ACHN (cell line): Measurements from ENCODE around the gene KRT80.
A peak's percentile ranks its signal among the peaks of the same experiment; 100 is the strongest.
"Not testable (repeated sequence)": the region's sequence is repeated elsewhere in the genome, so short reads cannot be mapped to it uniquely, and the experiment has no call there.

Experiments
- DNase-seq: peaks from one replicate; pipeline ENCODE4 v3.0.0-alpha.2; 2015
- in situ Hi-C: cut with HindIII; loops from 2 replicates; pipeline ENCODE4 v1.10.0; 2017; ENCODE audit warnings: low sequenced_read_pairs, low pct_ligation_motif_present, low pct_unique_long_range_greater_than_20kb

The KRT80 gene

DNA sequence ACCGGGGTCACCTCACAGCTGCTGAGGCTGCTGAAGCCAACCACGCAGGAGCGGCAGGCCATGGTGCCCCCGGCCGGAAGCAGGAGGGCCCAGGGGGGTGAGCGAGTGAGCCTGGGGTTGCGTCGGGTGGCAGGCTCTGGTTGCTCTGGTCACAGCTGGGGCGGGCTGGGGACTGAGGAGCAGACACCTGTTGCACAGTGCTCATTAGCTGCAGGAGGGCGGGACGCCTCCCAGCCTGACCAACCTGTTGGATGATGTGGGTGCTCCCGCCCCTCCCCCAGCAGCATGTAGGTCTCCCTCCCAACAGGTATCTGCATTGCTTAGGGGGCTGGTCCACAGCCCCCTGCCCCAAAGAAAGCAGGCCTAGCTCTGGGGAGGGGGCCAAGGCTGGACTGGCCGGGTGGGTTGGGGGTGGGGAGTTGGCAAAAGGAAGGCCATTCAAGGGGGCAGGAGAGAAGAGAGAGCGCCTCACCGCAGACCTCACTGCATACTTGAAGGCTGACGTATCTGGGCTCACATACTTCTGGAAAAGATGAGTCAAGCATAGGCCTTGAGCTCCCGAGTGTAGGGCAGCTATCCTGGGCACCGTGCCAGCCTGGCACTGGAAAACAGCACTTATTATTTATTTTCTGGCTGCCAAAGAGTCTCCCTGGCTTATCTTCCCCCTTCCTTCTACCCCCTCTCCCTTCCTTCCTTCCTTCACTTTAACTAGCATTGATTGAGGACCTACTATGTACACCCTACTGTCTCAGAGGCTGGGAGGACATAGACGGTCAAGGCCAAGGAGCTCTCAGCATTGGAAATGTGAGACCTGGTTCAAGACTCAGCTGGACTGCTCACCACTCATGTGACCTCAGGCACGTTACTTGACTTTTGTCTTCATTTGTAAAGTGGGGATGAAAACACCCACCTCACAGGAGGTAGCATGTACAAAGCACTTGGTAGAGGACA, at the start of gene KRT80:
TSS of gene KRT80 (minus strand) at position 174 of the 951 bp plus-strand sequence. CDS start at position 62, 112 bp downstream.
- in situ Hi-C loops: no loop called here
- peak; percentile 100 for DNase-seq

DNA sequence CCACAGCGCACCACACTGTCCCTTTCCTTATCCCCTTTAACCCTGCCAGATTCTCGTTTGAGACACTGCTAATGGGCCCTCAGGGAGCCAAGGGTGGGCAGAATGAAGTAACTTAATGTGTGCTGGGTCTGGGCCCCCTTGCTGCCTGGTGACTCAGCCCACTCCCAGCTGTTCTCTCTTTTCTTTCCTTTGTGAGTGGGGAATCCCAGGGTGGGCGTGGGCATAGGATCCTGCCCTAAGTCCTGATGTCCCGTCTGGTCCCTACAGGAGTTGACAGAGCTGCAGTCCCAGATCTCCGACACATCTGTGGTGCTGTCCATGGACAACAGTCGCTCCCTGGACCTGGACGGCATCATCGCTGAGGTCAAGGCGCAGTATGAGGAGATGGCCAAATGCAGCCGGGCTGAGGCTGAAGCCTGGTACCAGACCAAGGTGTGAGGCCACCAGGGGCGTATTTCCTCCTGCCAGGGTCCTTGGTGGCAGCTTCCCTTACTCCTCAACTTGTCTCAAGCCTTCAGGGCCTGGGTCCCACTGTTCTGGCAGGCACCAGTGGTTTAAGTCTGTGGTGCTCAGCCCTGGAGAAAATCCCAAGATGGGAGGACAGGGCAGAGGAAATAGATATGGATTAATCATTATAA, 49.5 kb upstream of the KRT80 start:
- in situ Hi-C loops: no loop called here
- no peak for DNase-seq

DNA sequence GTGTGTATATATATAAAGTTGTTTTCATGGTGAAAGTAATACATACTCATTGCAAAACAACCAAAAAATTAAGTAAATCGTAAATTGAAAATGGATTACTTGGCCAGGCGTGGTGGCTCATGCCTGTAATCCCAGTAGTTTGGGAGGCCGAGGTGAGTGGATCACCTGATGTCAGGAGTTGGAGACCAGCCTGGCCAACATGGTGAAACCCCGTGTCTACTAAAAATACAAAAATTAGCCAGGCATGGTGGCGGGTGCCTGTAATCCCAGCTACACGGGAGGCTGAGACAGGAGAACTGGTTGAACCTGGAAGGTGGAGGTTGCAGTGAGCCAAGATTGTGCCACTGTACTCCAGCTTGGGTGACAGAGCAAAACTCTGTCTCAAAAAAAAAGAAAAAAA, 48.4 kb upstream of the KRT80 start:
- DNase-seq, in situ Hi-C loops: not testable (repeated sequence)

DNA sequence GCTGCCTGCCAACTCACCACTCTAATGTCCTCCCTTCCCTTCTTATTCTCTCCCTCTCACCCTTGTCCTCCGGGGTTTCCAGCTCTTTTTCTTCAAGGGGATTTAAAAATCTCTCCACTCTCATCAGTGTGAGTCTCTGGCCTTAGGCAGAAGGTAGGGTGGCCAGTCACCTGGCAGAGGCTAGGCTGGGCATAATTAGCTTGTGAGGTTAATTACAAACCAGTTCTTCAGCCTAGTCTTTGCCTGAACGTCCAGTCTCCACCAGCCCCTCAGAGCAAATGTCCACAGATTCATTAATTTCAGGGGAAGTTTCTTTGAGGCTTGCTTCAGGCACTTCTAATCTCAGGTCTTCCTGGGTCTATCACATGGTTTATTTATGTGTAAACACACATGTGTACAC, 48.0 kb upstream of the KRT80 start:
- no peak for DNase-seq
- in situ Hi-C loops: no loop called here

DNA sequence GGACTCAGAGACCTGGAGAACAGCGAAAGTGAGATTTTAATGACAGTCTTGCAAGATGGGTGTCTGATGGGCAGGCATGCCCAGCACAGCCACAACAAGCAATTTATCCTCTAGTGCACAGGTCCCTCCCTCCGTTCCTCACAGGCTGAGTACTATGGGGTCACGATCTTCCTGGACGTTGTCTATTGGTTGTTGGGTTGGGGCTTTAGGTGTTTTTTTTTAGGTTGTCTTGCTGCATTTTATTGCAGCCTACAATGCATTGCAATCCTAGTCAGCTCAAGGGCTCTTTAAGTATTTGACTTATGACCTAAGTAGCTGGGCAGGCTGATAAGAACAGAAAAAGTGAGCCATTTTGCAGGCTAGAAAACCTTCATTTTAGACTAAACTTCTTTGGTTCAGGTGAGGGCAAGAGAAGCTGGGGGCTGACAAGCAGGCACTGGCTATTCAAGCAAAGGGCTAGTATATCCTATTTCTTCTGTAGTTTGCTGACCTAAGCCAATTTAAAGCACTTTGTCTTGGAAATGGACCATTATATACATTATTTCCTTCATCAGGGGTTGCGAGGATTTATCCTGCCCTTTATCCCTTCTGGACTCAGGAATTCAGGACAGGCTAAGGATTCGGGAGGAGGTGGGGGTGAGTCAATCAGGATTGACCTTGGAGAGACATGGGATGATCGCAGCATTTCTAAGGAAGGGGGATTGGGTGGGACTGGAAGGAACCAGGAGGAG, 47.3 kb upstream of the KRT80 start:
- in situ Hi-C loops: no loop called here
- DNase-seq: no peak

DNA sequence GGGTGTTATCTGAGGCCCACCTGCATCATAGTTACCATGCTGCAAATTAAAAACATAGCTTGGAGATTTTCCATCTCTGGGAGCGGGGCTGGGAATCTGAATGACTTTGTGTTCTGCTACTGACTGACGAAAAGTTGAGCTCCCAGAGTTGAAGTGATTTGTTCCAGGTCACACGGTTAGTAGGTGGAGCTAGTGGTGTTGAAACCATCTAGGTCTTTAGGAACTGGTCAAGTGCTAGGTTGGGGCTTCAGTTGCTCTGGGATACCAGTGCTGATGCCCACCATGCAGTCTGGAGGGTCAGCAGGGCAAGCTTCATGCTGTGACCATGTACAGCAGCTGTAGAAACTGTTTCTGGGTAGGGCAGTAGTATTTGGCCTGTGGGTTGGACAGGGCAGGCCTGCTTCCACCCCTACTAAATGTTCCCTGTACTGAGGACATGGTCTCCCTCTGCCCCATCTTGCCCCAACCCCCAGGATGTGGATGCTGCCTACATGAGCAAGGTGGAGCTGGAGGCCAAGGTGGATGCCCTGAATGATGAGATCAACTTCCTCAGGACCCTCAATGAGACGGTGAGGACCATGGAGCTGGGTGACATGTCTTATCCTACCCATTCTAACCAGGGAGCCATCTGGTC, 46.5 kb upstream of the KRT80 start:
- in situ Hi-C loops: no loop called here
- DNase-seq: no peak

DNA sequence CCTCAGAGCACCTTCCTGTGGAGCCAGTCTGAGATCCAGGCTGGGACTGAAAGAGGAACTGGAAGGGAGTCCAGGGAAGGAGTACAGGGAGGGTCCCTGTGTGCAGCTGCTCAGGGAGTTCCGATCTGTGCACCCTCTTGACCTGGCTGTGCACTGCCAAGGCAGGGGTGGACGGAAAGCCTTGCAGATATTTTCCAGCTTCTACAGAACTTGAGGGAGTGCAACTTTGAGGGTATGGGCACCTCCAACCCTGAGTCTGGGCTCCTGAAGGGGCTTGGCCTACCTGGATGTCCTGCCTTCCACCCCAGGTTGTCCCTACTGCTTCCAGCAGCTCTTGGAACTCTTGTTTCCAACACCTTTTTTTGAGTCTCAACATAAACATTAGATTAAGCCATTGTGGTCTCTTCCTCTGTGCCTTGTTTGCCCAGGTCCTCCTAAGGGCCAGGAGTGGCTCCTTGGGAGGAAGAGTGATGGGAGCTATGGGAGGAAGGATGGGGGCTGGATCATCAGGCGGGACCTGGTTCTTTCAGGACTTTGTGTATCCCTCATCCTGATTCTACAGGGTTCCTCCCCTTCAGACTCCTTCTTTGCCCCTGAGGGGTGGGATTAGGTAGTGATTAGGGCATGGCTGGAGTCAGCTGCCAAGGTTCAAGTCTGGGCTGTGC, 44.7 kb upstream of the KRT80 start:
- in situ Hi-C loops: no loop called here
- no peak for DNase-seq

DNA sequence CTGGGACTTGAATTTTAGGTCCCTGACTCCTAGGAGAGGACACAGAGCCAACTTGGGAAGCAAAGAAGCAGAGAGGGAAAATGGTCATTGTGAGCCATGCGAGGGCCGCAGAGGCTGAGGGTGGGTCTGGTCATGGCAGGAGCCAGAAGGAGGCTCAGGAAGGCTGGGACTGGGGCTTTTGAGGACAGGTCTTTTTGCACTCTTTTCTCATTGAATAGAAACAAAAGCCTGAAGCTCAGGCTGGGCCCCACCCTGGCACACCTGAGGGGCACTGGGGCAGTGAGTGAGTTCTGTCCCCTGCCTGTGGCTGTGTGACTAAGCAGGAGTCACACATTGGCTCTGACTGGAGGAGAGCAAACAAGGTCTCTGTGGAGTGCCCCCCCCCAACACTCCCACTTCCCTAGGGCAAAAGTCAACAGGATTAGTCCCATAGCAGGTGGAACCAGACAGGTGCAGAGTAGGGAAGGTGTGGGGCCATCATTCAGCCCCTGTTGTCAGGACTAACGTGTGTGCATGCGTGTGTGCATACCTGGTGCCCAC, 44.1 kb upstream of the KRT80 start:
- no peak for DNase-seq
- in situ Hi-C loops: no loop called here

DNA sequence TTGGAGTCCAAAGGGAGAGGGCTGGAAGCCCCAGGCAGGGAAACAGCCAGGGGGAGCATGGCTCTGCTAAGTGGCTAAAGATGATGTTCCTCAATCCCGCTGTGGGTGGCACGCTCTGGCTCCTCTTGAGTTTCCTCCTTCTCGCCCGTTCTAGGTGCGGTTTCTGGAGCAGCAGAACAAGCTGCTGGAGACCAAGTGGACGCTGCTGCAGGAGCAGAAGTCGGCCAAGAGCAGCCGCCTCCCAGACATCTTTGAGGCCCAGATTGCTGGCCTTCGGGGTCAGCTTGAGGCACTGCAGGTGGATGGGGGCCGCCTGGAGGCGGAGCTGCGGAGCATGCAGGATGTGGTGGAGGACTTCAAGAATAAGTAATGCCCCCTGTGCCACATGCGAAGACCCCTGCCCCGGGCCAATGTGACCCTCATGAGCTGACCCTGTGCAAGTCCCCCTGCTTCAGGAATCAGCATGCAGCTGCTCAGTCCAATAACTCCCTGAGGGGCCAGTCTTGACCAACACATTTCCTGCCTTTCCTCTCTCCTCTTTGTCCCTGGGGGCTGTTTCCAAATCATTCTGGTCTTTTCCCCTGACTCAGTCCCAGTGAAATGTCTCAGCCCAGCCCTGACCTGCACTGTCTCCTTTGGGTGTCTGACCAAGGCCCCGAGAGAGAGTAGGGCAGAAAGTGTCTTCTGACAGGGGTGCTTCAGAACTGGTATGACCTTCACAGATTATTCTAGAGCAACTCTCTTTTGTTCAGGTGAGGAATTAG, 43.4 kb upstream of the KRT80 start:
- in situ Hi-C loops: no loop called here
- DNase-seq: no peak

DNA sequence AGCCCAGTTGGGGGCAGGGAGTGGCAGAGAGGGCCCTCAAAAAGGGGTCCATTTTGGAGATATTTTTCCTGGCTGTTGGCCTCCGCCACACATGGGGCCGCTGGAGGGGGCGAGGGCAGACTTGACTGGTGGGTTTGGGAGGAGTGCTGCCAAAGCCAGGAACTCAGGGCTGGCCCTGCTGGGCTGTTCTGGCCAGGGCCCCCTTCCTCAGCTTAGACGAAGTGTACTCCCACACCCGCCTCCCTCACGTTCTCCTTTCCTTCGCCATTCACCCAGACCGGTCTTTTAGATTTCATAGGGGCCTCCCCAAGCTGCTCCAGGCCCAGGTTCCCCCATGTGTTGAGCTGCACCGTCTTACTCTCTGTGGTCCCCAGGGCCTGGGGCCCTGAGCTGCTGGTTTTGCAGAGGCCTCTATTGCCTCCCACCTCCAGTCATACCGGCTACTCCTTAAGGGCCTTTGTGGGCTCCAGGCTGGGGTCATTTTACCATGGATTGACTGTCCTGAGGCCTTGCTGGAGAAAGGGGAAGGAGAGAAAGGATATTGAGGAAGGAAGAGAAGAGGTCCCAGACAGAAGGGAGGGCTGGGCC, 42.5 kb upstream of the KRT80 start:
- no peak for DNase-seq
- in situ Hi-C loops: no loop called here

DNA sequence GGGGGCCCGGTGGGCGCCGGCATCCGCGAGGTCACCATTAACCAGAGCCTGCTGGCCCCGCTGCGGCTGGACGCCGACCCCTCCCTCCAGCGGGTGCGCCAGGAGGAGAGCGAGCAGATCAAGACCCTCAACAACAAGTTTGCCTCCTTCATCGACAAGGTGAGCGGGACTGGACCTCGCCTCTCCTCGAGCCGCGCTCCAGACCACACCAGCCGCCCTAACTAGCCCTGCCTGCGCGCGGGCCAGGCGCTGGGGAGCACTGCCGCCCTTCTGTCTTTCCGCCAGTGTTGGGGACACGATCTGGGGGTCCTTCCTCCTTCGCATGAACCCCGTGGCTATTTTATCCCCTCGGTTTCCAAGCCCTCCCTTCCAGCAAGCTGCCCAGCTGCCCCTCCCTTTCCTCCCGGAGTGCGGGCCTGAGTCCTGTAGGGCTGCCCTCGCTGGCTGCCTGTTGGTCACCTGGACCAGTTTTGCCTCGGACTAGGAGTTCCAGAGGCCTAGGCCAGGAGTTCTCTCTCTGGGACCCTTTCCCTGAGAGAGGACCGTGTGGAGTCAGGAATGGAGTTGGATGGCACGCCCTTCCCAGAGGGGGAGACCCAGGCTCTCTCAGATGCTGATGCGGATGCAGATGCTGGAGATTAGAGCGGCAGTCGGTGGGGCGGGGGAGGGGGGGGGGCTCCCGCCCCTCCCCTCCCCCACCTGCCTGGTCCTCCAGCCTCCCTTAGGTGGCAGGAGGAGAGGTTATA, 41.8 kb upstream of the KRT80 start:
- in situ Hi-C loops: no loop called here
- DNase-seq: no peak

DNA sequence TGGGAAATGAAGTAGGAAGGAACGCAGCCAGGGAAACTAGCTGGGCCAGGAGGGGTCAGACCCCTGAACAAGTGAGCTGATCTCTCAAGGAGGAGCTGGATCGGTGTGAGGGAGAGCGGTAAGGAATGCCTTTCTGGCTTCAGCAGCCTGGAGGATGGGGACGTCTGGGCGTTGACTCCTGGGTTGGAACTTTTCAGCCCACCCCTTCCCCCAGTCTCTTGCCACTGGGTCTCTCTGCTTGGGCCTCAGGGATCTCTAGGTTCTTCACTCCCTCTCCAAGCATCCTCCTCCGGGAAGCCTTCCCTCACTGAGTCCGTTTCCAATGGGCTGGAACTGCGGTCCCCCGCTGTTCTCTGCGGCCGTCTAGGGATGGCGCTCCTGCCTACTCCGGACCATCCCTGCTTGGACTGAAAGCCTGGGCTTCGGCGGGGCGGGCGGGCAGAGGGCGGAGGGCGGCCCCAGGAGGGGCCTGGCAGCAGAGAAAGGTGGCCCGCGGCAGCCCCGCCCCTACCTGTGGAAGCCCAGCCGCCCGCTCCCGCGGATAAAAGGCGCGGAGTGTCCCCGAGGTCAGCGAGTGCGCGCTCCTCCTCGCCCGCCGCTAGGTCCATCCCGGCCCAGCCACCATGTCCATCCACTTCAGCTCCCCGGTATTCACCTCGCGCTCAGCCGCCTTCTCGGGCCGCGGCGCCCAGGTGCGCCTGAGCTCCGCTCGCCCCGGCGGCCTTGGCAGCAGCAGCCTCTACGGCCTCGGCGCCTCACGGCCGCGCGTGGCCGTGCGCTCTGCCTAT, 41.1 kb upstream of the KRT80 start, which contains the start of gene KRT7:
TSS of gene KRT7 (plus strand) at position 570 of the 788 bp plus-strand sequence. CDS start at position 624, 54 bp downstream.
- in situ Hi-C loops: no loop called here
- DNase-seq: no peak

DNA sequence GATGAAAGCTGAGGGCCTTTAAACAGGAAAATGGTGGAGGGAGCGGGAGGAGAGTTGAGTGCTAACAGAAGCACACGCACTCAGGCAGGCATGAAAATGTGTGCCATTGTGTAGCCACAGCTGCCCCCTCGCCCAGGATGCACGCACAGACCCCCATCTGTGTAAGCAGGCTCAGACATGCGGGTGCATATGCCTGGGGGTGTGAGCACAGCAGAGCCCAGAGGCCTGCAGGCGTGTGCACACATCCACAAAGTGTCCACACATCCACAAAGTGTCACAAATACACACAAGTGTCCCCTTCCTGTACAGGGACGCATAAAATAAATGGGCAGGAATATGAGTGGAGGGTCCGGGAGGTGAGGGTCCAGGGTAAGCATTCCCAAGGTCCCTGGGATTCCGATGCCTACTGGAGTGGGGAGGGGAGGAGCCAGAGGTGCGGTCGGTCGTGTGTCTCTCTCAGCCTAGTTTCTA, 40.4 kb upstream of the KRT80 start:
- DNase-seq: no peak
- in situ Hi-C loops: no loop called here

DNA sequence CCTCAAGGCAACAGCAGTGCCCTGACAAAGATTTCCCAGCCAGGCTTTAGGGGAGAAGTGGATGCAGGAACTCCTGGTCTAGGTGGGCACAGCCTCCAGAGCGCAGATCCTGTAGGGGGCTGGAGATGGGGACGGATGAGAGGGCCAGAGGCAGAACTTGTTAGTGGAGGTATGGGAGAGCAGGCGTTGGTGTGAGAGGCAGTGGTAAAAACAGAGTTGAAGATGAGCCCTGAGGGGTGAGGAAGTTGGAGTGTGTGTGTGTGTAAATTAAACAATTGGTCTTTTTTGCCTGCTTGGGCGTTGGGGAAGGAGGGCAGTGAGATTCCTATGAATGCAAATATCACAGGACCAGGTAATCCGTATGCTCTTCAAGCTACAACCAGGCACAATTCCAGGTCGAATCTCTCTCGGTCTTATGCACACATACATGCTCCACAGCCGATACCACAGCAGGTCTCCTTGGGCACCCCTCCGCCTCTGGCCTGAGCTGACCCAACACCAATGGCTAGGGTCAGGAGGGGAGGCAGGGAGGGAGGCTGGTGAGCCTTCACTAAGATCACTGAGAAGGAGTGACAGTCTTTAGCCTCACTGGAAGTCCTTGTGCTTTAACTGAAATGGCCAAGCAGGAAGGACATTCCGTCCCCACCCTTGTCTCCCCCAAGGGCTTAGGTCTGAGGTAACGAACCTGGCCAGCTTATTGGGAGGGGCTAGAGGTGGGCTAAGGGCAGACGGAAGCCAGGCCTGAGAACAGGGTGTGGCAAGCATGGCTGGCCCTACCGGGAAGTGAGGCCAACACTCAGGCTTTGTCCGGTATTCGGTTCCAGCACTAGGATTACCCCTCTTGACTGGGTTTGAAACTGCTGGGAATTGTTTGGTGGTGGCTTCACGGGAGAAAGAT, 39.7 kb upstream of the KRT80 start:
- in situ Hi-C loops: no loop called here
- DNase-seq: no peak
